SK-MEL-5 (cell line): ENCODE measurements around the gene MARCKSL1. TPM values are rescaled to one million over a fixed set of nuclear protein-coding genes. Genes with fewer than 3 reads are reported as not detected.

ENCODE experiments used
- DNase-seq: peaks from one replicate; pipeline ENCODE4 v3.0.0-alpha.2; 2016; ENCODE audit warnings: low read depth, low spot score
- in situ Hi-C: cut with HindIII; loops from 2 replicates; pipeline ENCODE4 v1.10.0; 2016; ENCODE audit warnings: low sequenced_read_pairs, high pct_unique_total_duplicates, low pct_unique_long_range_greater_than_20kb
- total RNA-seq: library from RNA; depleted of rRNA; stranded (reverse); fragments of >200 nt; shearing (Covaris generic); gene quantifications from 2 replicates; pipeline ENCODE4 v1.2.3, GENCODE V29; 2014

The MARCKSL1 gene
- total RNA-seq, 1 experiment from 2014 or later, result 82.8 TPM

DNA sequence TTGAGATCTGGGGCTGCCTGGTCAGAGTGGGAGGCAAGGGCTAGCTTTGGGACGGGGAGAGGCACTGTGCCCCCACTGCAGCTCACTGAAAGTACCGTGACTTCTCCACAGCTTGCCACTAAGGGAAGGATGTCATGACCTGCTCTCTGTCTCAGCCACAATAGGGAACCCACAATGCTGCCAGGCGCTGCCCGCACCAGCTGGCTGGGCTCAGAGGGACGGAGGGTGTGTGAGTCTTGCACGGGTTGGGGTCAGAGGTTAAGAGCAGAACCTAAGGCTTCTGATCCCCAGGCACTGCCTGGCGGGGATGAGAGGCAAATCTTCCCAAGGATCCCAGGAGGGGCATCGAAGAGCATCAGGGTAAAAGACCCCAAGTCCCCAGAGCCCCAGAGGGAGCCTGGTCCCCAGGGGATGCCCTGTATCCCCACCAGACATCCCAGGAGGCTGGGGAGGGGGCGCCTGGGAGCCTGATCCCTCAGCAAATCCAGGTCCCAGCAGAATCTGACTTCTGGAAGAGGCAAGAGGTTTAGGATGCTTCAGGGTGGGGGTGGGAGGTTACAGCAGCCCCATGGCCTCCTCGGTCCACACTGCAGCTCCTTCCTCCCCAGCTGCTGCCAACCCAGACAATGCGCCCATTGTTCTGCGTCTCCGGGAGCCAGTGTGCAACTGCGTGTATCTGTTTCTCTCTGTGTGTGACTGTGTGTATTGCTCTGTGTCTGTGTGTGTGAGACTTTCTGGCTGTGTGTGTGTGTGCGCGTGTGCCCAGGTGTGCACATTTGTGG, 2.0 kb upstream of the MARCKSL1 start:
- DNase-seq, result peak; percentile 86
- in situ Hi-C loops, result no loop called here

GRCh38 chr1:32336963-32337675, 1.1 kb upstream of the MARCKSL1 start:
- DNase-seq, result no peak
- in situ Hi-C loops, result no loop called here

GRCh38 chr1:32336591-32336932, 529 bp upstream of the MARCKSL1 start:
- no peak for DNase-seq
- in situ Hi-C loops, result no loop called here

DNA sequence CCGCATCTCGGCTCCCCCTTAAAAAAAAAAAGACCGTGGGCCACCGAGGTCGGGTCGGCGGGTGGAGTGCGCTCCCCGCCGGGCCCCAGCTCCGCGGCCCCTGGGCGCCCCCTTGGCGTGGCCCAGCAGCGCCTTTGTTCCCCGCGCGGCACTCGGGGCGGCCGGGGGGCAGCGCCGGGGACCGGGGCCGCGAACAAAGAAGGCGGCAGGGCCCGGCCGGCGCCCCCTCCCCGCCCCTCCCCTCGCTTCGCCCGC, 571 bp downstream of the MARCKSL1 start:
- DNase-seq, result no peak
- in situ Hi-C loops, result no loop called here

GRCh38 chr1:32334864-32335534, 1.0 kb downstream of the MARCKSL1 start:
- in situ Hi-C loops, result no loop called here
- peak; percentile 32 for DNase-seq

- no peak for DNase-seq
- in situ Hi-C loops, result no loop called here
Observed at GRCh38 chr1:32334274-32334861, 1.7 kb downstream of the MARCKSL1 start.

- DNase-seq, result no peak
- in situ Hi-C loops, result no loop called here
Observed at GRCh38 chr1:32333251-32333963, 2.6 kb downstream of the MARCKSL1 start.

DNA sequence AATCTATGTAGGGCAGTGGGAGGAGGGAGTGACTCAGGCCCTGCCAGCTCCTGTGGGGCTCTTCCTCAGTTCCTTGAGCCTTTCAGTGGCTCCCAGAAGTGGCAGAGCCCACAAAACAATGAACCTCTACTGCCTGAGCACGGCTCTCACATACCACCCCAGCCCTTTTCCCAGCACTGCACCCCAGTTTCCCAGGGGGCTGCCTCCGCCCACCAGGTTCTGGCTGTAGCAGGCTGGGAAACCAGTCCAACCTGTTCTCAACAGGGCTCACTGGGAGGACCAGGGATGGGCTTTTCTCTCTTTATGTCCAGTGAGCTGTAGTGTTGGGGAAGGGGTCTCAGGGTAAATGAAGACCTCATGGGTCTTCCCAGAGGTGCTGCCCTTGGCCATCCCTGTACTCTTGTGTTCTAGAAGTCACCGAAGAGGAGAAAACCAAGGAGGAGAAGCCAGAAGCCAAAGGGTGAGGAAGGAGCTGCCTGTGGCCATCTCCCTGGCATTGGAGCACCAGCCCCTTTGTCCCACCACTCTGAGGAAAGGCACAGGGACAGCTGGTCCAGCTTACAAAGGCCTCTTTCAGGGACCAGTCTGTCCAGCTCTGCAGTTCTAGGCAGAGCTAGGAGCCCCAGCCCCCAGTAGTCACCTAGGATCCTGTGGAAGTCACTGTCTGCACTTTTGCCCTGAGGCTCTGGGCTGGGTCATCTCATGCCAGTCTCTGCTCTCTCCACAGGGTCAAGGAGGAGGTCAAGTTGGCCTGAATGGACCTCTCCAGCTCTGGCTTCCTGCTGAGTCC, 3.5 kb downstream of the MARCKSL1 start:
- no peak for DNase-seq
- in situ Hi-C loops, result no loop called here

DNA sequence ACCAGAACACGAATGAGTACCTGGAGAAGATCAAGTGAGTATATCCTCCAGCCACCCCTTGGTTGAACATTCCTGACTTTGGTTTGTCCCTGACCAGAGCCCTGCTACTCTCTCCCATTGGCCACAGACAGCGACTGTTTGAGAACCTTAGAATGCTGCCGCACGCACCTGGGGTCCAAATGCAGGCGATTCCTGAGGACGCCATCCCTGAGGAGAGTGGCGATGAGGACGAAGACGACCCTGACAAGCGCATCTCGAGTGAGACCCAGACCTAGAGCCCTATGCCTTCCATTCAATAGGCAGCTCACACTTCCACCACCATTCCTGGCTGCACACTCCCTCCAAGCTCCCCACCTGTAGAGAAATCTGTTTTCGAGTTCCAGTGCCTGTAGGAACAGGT, 4.5 kb downstream of the MARCKSL1 start:
- DNase-seq, result no peak
- in situ Hi-C loops, result no loop called here

GRCh38 chr1:32330558-32331151, 5.4 kb downstream of the MARCKSL1 start:
- no peak for DNase-seq
- in situ Hi-C loops, result no loop called here

DNA sequence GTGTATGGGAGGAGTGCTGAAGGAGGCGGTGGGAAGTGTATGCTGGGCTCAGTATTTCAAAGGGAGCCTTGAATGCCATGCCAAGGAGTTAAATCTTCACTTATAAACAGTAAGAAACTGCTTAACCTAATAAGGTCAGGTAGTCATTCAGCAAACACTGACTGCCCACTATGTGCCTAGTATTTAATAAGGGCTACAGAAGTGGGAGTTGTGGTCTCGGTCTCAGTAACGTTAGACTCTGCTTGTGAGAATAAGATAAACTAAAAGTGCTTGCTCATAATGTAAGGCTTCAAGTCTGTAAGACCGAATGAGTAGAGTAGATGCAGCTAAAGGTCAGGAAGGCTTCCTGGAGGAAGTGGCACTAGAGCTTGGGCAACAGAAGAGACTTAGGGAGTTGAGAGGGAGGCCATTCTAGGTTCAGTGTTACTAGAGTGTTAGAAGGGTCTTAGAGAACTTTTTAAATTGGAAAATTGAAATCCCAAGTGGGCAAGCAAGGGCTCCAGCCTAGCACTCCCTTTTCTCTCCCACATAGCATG, 6.0 kb downstream of the MARCKSL1 start:
- in situ Hi-C loops, result no loop called here
- no peak for DNase-seq

DNA sequence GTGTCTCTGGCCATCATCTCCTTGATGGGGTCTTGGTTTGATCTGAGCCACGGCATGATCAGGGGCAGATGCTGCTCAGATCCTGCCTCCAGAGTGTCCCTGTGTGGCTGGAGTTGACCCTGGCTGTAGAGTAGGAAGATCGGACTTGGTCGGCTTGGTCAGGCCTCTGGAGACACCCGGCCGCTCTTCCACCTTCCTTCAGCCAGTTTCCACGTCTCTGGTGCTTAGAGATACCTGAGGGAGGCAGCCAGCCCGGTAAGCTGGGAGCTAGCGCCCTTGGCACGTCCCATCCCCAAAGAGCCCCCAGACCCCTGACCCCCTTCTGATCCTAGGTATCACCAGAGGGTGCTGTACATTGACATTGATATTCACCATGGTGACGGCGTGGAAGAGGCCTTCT, 8.8 kb downstream of the MARCKSL1 start:
- in situ Hi-C loops, result no loop called here
- no peak for DNase-seq

DNA sequence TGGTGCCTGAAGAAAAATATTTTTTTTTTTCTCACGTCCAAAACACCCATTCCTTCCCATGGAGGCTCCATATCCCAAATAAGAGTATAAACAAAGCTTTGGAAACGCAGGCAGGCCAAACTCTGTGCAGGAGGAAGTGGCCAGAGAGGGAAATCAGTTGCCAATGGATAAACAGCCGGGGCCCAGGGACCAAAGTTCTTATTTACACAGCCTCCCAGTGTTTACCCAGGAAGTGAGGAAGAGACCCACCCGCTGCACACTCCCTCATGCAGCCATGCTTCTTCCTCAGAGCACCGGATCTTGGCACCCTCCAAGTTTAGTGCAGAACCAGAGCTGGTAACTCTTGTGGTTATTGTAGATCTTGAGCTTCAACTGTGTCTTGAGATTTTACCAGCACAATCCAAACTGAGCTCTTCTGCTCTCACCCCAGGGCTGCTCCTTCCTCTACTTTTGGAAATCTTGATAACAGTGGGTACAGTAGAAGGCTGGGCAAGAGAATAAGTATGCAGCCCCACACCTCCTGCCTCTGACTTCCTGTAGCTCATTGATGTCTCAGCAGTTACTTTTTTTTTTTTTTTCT, 14.2 kb downstream of the MARCKSL1 start:
- in situ Hi-C loops, result no loop called here
- DNase-seq, result no peak

DNA sequence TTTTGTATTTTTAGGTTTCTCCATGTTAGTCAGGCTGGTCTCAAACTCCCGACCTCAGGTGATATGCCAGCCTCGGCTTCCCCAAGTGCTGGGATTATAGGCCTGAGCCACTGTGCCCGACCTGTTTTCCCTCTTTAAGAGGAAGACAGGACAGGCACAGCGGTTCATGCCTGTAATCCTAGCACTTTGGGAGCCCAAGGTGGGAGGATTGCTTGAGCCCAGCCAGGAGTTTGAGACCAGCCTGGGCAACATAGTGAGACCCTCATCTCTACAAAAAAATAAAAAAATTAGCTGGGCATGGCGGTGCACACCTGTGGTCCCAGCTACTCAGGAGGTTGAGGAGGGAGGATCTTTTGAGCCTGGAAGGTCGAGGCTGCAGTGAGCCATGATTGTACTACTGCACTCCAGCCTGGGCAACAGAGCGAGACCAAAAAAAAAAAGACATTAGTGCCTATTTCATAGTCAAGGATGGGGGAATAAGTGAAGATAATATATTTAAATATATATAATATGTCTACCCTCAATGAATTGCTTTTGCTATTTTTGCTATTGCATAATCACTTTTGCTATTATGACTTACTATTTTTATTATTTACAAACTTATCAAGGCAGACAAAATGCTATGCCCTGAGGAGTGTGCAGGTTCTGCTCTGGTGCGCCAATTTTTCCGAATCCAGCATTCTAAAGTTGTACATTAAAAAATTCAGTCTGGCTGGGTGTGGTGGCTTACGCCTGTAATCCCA, 17.7 kb downstream of the MARCKSL1 start:
- no peak for DNase-seq
- in situ Hi-C loops, result no loop called here

GRCh38 chr1:32316903-32317277, 19.1 kb downstream of the MARCKSL1 start:
- in situ Hi-C loops, result no loop called here

More at GRCh38 chr1:32316903-32317277, 19.1 kb downstream of the MARCKSL1 start:
- no peak for DNase-seq
